Adrenal gland (tissue), 5 donors: Measurements from ENCODE around the gene SNAPC5.

Experiments used
- CTCF ChIP-seq, 6 experiments: fragments of 450-650 bp in 4 of 6; fragments of 200-600 bp in 2 of 6; sonication (generic) in 1 of 6; IDR thresholded peaks; 1 replicate in 5 of 6; 2 replicates in 1 of 6; pipeline versions ENCODE4 v1.5.1 to v1.8.0; 2016 to 2021; ENCODE audit warnings: antibody characterized with exemption in 6 of 6, mild to moderate bottlenecking in 2 of 6, moderate library complexity in 1 of 6
- POLR2A ChIP-seq, 2 donors: fragments of 450-650 bp; IDR thresholded peaks; one replicate each; pipeline ENCODE4 v1.6.1; 2017; ENCODE audit warnings: antibody characterized with exemption in 2 of 2, mild to moderate bottlenecking in 2 of 2, moderate library complexity in 1 of 2
- donor health status: DM: no; HTN: no; CAD: no.

- TF ChIP-seq CTCF (IDR thresholded peaks at IDR 0.05) (no peak), POLR2A (IDR thresholded peaks at IDR 0.05) (no peak)
Observed at GRCh38 chr15:66508293-66508883, 10.8 kb upstream of the SNAPC5 start.
